RPMI7951 (cell line): Measurements from ENCODE around the gene LPAR1. TPM values are rescaled to one million over a fixed set of nuclear protein-coding genes. Genes with fewer than 3 reads are reported as not detected.

Experiments used
- DNase-seq: peaks from one replicate; pipeline ENCODE4 v3.0.0-alpha.2; 2012; ENCODE audit warnings: low read depth
- total RNA-seq: library from RNA; depleted of rRNA; stranded (reverse); fragments of >200 nt; shearing (Covaris generic); gene quantifications from 2 replicates; pipeline ENCODE4 v1.2.3, GENCODE V29; 2014

Gene LPAR1
- total RNA-seq, 1 experiment from 2014 or later = 74.6 TPM

GRCh38 chr9:110921705-110922104 lies 116.6 kb downstream of the LPAR1 start:
- DNase-seq = no peak

GRCh38 chr9:110919609-110920008 lies 118.7 kb downstream of the LPAR1 start:
- DNase-seq = peak; percentile 94

DNA sequence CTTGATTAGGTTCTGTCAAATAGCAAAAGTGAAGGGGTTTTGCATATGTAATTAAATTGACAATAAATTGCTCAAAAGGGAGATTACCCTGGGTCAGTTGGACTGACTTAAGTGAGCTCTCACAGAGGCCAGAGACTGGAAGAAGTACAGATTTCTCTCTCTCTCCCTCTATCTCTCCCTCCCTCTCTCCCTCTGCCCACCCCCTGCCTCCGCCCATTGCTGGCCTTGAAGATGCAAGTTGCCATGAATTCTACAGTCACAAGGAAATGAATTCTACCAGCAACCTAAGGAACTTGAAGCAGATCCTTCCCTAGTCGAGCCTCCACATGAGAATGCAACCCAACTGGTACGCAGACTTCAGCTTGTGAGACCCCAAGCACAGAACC lies 119.2 kb downstream of the LPAR1 start:
- DNase-seq = no peak

DNA sequence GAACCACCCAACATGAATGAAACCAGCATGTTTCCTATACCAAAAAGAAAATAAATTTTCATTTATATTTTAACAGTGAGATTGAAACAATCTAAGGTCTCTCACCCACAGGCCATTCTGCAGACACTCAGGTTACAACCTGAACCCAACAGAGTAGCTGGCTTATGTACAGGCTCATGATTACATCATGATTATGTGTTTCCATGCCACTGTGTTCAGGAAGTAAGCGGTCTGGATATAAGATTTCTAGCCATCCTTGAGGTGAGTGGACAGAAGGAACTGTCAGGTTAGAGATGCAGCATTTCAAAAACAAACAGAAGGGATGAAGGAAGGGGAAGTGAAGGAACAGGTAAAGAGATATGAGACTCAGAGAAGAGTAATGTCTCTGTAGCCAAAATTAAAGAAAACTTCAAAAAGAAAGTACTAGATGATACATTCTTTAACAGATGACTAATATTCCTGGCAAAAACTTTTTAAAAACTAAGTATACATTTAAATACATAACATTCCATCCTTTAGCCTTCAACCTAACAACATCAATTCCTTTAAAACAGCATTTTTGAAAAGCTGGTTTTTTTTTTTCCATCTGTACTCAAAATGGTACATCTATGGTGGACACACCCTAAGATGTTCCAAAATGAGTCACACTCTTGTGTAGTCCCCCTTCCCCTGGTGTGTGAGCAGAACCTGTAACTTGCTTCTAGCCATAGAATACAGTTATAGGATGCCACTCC lies 119.8 kb downstream of the LPAR1 start:
- peak; percentile 73 for DNase-seq

DNA sequence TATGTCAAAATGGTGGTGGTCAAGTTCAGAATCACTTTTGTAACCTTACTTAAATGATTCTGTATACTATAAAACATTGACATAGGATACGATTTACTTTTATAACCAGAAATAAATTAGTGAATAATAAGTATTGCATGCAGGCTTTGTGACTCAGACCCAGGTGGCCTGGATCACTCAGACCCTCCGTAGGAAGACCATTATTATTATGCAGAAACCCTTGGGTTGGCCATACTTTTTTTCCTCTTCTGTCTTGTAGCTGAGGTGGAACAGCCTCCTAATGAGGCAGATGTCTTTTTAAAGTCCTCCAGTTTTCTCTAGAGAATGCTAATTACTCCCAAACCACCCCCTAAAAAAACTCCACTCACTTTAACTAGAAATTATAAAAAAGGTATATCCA lies 121.9 kb downstream of the LPAR1 start:
- DNase-seq = no peak

- no peak for DNase-seq
Observed at GRCh38 chr9:110912419-110913291, 125.6 kb downstream of the LPAR1 start.

DNA sequence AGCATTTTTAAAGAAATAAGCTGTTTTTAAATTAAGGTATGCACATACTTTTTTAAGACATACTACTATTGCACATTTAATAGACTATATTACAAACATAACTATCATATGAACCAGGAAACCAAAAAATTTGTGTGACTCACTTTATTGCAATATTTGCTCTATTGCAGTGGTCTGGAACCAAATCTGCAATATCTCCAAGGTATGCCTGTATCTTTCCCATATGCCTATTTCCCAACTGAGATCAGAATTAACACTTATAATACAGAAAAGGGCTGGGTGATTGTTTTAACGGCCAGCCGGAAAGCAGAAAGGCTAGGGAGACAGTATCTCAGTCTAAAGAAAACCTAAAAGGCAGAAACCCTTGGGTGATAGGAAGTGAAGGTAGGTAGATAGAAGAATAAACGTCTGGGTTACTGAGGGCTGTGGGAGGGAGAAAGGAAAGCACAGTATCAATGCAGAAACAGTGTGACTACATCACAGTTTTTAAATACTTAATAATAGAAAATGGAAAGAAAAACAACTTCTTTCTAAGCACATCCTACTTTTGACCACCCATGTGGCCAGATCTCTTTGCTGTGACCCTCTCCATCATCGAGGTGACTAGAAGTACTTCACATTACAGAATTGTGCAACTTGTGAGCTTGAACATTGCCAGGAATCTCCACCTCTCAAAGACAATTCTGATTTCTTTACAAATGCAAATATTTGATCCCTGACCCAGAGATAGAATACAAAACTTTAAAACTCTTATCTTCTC lies 126.4 kb downstream of the LPAR1 start:
- DNase-seq = no peak

DNA sequence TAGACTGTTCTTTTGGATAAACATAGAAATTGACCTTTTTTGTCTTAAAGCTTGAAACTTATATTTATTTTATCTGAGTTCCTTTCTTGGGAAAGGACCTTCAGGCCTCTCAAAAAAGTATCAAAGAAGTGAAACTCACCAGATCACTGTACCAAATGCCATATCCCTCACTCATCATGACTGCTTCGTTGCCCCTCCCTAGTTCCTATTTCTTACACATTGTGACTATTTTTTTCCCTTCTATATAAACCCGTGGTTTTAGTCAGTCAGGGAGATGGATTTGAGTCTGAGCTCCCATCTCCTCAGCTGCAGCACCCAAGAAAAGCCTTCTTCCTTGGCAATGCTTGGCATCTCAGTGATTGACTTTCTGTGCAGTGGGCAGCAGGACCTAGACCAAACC lies 129.4 kb downstream of the LPAR1 start:
- no peak for DNase-seq

DNA sequence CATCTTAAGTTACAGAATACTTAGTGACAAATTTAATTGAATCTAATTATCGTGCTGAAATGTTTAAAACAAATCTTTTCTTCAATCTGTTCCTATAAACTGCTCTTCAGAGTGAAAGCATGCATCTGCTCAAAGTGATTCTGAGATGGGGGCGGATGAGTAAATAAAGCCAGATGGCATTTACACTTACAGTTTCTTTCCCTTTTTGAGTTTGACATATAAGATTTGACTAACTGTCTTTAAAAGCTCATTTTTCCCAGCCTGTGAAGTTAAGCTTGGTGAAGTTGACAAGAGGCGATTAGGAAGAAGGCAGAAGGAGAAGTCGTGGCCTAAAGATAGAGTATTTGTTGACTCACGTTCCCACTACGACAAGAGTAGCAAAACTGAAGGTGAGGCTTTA lies 137.4 kb downstream of the LPAR1 start:
- DNase-seq = peak; percentile 47

DNA sequence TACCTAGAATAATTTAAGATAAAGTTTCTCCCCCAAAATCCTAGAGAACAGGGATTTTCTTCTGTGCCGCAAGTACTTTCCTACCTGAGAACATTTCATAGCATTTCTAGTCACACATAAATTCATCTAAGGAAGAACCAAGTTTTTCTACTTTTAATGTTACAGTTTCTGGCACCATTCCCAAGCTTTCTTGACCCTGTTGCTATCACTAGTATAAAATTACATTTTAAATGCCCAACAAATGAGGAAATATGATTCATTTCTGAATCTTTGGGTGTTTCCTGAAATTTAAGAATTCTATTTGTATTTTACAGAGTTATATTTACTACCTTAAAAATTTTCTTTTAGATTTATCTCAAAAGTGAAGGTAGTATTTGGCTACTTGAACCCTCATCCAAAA lies 137.8 kb downstream of the LPAR1 start:
- DNase-seq = no peak

GRCh38 chr9:110898866-110899265 lies 139.4 kb downstream of the LPAR1 start:
- no peak for DNase-seq

- no peak for DNase-seq
Observed at GRCh38 chr9:110898358-110898757, 139.9 kb downstream of the LPAR1 start.

DNA sequence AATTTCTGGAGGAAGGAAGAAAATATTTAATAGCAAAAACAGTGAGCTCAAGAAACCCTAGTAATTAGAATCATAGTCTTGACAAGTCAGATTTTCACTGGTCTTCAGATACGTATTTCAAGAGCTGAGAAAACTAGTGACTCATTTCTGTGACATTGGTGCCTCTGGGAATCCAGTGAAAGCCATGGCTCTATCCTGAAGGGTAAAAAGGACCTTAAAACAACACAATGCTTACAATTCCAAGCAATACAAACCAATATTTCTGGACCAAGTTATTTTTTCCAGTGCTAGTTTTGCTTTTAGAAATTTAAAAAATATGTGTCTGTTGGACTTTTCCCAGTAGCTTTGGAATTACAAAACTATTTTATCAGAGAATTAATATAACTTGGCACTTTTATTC lies 140.3 kb downstream of the LPAR1 start:
- DNase-seq = peak; percentile 80

DNA sequence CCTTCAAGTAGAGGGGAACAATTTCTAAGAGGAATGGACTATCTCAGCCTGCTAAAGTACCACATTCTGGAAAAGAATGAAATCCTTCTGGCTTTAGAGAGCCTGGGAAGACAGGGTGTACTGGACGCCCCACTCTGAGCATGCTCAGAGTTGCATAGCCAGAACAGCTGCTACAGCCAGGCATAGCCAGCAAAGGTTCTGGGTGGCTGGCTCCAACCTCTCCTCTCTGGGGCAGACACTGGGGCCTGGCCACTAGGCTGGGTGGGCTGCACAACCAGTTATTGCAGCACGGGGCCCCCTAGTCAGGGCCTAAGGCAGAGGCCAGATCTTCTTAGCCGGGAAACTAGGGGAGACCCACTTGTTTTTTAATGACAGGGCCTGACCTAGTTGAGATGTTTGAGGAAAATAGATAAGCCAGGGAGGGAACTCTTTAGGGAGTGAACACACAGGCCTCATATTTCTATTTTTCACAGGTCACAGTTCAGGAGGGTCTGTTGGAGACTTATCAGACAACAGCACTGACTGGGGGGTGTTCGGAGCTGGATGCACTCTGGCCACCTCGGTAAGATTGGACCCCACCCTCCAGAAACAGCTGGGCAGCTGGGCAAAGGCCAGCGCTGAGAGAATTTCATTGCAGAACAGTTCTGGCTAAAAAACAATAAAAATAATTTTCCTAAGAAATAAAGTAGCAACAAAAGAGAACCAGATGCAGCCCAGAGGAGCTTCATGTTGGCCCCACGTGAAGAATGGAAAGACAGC lies 142.9 kb downstream of the LPAR1 start:
- DNase-seq = no peak

- DNase-seq = no peak
Observed at GRCh38 chr9:110894731-110895130, 143.5 kb downstream of the LPAR1 start.

GRCh38 chr9:110892689-110893088 lies 145.6 kb downstream of the LPAR1 start:
- no peak for DNase-seq

GRCh38 chr9:110891760-110892159 lies 146.5 kb downstream of the LPAR1 start:
- peak; percentile 39 for DNase-seq

- DNase-seq = peak; percentile 47
Observed at GRCh38 chr9:110890416-110890815, 147.9 kb downstream of the LPAR1 start.

DNA sequence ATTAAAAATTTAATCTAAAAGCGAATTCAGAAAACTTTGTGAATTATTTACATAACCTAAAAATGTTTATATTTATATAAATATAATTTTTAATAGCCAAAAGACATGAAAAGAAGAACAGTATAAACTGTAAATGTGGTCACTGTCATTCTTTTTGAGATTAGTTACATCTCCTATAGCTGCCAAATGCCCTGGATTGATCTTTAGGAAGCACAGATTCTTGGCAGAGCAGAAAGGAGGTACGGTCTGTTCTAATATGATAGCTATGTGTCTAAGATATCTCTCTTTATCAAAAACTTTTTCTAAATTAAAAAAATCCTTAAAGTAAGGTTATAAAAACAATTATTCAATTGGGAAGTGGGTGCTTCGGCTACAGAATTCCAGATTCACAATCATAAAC lies 151.0 kb downstream of the LPAR1 start:
- DNase-seq = no peak

DNA sequence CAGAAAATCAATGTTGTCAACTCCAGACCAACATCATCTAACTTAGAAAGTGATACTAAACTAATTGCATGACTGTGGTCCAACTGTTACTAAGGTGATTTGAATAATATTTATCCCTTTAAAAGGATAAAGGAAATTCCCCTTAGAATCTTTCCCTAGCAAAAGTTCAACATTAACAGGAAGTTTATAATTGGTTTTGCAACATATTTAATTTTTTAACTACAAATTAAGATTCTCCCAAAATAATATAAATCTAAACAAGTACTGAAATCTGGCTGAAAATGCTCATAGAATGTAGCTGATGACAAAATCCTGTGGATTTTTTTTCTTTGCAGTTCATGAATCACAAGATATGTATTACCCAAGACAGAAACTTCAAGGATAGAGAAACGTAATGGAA lies 151.4 kb downstream of the LPAR1 start:
- DNase-seq = peak; percentile 56

DNA sequence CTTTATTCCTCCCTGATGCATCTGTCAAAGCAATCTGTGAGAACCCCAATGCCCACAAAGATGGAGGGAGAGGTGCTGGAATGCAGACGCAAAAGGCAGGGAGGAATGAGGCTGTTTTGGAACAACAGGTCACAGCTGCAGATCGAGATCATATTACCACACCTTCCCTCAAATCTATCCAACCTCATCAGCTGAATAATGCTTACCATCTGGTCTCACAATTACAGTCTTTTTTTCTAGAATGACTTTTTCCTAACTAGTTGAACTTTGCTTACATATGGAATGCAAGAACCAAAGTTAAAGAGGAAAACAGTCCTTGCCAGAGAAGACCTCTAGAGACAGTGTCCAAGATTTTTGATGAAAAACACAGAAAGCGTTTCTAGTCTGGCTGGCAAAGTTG lies 158.1 kb downstream of the LPAR1 start:
- peak; percentile 95 for DNase-seq

GRCh38 chr9:110877374-110877773 lies 160.9 kb downstream of the LPAR1 start:
- DNase-seq = peak; percentile 38
